Hematopoietic multipotent progenitor cell treated with erythropoietin and hydrocortisone succinate and interleukin-3 and kit ligand, for 6 days (in vitro differentiated cells): Measurements from ENCODE around the gene LETMD1.

Source experiments
- DNase-seq: peaks from one replicate; pipeline ENCODE4 v3.0.0-alpha.2; 2015

The LETMD1 gene

GRCh38 chr12:51025836-51026638 lies 22.1 kb upstream of the LETMD1 start, which contains the start of gene SLC11A2:
SLC11A2 (minus strand) TSS chr12:51026384; CDS start chr12:51010728, 15,656 bp downstream.
- DNase-seq, result peak; percentile 98

DNA sequence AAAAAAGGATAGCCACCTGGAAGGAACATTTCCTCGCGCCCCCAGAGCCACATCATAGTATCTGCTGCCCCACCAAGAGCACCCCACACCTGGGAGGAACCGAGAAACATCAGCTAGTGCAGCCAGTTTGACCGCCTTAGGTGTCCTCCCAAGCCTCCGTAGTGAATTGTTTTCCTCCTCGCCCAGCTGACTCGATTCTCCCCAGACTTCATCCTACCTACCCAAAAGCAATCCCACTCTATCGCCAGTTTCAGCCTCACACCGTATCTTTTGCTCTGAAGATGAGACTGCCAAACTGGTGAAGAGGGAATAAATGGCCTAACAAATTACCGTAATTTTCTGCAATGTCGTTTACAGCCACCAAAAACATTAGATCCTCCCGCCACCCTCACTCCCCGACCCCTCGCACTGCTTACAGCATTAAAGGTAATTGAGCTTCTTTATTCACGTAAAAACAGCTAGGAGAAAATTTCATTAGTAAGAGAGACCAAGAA lies 20.7 kb upstream of the LETMD1 start:
- DNase-seq, result no peak

DNA sequence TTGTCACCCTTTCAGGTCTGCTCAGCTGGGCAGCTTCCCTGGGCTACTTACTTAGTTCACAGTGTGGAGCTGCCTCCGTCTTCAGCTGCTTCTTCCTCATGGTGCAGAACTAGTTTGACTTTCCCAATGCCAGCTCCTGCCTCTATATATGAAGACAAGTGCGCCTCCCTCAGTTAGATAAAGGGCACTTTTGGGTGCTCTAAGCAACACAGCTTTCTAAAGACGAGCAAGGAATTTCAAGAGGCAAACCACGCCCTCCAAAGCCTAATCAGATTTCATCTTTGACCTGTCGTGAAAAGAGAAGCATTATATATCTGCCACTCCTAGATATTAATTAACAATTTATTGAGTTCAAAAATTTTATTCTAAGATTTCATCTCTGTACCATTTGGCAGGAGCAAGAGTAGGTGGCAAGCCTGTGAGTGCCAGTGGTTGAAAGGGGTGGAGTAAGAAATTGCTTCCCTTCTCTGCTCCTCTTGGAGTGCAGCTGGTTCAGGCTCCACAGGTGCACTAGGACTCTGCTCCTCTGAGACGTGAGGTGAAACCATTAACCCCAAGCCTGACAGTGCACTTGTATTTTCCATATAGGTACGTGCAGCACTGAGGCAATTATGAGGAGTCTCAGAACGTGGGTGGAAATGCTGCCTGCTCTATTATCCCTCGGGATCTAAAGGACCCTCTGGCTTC lies 19.9 kb upstream of the LETMD1 start:
- DNase-seq, result peak; percentile 95

DNA sequence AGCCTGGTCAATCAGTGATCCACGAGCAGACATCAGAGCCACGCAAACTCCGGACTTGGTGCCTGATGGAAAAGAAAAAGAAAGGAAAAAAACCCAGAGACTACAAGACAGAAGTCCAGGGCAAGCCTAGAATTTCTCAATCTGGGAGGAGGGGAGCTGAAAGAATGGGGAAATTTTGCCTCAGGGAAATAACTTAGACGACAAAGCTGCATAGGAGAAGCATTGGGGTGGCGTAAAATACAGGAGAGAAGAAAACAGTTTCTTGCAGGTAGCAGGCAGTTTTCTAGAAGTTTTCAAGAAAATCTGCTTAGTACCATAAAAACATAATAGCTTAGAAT lies 19.3 kb upstream of the LETMD1 start:
- DNase-seq, result no peak

GRCh38 chr12:51033048-51033447 lies 15.1 kb upstream of the LETMD1 start:
- no peak for DNase-seq

- no peak for DNase-seq
These were observed 14.6 kb upstream of the LETMD1 start for GRCh38 chr12:51033457-51034089.

DNA sequence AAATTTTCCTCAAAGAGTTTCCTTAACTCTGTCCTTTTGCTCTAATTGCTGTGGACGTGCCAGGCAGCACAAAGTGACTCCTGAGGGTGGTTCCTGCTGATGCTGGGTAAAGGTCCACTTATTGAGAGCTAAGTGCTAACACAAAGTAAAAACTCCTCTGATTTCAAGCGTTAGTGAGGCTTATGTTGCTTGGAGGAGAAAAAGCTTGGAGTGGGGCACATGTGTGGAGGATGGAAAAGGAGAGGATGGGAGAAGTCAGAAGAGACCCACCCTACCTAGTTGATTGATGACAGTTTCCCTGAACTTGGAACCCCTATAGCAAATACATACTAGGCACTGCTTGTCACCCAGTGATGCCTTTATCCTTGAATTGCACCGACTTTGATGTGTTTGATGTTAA lies 11.8 kb upstream of the LETMD1 start:
- DNase-seq, result no peak

GRCh38 chr12:51048661-51049251 lies 629 bp downstream of the LETMD1 start:
- DNase-seq, result peak; percentile 42

DNA sequence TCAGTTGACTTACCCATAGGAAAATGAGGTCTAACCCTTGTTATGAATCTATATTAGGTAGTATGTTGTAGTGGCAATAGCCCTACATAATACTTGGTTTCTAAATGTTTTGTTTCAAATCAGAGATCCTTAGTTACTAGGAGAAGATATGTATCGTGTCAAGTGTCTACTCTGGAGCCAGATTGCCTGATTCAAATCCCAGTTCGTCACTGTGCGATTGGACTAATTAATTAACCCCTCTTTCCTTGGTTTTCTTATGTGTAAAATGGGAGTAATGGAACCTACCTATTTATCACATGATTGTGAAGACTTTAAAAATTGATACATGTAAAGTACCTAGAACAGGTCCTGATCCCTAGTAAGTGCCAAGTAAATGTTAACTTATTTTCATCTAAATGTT lies 1.4 kb downstream of the LETMD1 start:
- no peak for DNase-seq

- DNase-seq, result peak; percentile 50
These were observed 3.7 kb downstream of the LETMD1 start for GRCh38 chr12:51051787-51052186.

- DNase-seq, result no peak
These were observed 6.9 kb downstream of the LETMD1 start for GRCh38 chr12:51055060-51055459.

- peak; percentile 34 for DNase-seq
These were observed 8.1 kb downstream of the LETMD1 start for GRCh38 chr12:51056242-51056641.

DNA sequence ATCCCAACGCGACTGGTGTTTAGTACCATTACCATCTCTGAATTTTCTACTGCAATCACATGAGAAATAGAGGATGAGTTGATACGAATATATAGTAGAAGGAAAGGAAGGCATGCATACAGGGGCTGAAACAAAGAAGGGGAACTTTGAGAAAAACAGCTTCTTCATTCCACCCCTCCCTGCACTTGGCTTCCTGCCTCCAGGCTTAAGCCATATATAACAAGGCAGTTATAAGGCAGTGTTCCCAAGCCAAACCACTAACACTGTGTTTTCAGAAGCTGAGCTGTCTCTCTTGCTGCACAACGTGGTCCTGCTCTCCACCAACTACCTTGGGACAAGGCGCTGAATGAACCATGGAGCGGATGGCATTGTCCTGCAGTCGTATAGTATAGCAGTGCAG lies 11.0 kb downstream of the LETMD1 start:
- no peak for DNase-seq

GRCh38 chr12:51062631-51063397 lies 14.7 kb downstream of the LETMD1 start:
- DNase-seq, result no peak

DNA sequence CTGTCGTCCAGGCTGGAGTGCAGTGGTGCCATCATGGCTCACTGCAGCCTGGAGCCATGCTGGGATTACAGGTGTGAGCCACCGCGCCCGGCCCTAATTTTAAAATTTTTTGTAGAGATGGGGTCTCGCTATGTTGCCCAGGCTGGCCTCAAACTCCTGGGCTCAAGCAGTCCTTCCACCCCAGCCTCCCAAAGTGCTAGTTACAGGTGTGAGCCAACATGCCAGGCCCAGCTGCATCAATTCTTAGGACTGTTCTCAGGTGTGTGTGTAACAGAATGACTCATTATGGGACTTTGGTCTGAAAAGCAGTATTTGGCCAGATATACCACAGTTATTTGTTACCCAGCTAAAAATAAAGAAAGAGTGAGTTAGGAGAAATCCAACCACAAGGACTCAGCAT lies 17.4 kb downstream of the LETMD1 start:
- DNase-seq, result no peak

DNA sequence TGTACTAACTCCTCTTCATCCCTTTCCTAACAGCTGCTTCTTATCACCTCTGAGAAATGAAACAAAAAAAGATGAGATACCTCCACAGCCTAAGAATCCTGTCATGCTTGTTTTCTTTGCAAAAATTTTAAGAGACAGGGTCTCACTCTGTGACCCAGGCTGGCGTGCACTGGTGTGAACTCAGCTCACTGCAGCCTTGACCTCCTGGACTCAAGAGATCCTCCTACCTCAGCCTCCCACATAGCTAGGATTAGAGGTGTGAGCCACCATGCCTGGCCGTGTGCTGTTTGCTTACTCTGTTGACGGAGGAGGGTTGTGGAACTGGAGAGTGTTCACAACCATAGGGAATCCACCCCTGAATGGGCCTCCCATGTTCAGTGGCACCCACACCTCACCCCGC lies 19.1 kb downstream of the LETMD1 start:
- no peak for DNase-seq

DNA sequence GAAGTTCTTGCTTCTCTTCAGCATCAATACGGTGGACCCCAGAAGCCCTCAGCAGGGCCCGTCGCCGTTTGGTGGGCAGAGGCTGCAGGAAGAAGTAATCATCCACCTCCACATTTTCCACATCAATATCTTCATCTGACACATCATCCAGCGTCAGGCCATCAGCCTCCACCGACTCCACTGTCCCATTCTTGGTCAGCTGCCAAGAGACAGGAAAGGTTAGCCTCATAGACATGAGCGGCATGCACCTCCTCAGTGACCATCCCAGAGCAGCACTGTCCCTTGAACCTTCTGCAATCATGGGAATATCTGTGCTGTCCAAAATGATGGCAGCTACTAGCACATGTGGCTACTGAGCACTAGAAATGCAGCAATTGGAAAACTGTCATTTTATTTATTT lies 19.6 kb downstream of the LETMD1 start:
- no peak for DNase-seq

GRCh38 chr12:51070004-51070403 lies 21.9 kb downstream of the LETMD1 start:
- no peak for DNase-seq

DNA sequence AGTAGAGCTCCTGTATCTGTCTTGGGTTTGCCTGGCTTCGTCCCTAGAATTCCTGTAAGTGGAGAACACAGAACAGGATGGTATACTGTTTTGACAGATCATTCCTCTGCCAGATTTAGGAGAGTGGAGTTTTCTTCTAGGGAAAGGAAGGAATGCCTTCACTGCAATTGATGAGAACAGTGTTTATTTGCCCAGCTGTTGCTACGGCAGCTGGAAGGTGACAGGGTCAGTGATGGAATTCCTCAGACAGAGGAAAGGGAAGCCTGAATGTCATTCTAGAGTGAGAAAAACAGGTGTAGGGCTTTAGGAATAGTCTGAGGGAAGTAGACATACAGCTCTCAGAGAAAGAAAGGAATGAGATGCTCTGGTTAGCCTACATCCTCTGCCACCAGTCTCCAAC lies 23.5 kb downstream of the LETMD1 start:
- no peak for DNase-seq

- no peak for DNase-seq
These were observed 27.3 kb downstream of the LETMD1 start for GRCh38 chr12:51075390-51075789.

GRCh38 chr12:51076236-51076930 lies 28.3 kb downstream of the LETMD1 start:
- DNase-seq, result peak; percentile 32

DNA sequence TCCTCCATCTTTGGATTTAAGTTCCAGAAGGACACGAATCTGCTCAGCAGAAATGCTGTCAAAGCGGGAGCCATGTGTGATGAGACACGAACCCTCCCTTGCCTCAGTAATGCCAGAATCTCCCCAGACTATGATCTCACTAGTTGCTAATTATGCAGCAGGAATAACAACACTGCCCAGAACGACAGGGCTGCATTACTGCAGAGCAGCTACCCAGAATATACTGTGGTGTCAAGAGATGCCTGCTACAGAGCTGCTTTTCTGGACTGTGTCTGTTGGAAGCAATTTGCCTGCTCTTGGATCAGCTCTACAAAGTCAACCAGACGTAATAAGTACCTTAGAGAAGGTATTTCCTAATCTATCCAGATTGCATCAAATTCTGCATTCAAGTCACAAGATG lies 29.8 kb downstream of the LETMD1 start:
- no peak for DNase-seq
